Measurements from ENCODE around the gene KIF13A. TPM values are rescaled to one million over a fixed set of nuclear protein-coding genes. Genes with fewer than 3 reads are reported as not detected.
"Not testable (repeated sequence)": the region's sequence is repeated elsewhere in the genome, so short reads cannot be mapped to it uniquely, and the experiment has no call there.

KIF13A gene
- total and polyA plus RNA-seq, 12 donors: 16.7 to 198 (median 97.8) TPM

DNA sequence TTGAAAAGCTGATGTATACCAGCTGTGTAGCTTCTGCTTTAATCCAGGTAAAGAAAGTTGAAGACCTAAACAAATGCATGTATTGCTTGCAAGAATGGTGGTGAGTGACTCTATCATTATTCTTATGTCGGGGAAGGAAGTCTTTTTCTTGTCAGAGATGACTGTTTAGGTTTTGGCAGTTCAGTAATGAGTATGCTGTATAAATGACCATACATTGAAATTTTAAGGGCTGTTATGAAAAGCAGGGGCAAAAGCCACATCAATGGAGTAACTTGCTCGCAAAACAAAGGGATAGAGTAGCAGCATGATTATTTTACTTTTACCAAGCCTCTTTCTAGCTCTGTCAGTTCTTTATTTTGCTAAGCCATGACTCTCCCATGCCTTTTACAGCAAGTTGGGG is 224.8 kb downstream of the KIF13A start:
- intact Hi-C loops (cut with DNase I): loop anchor here in 1 of 10 donors (10.0 kb wide), 1 partner anchor 618 kb away; no protein-coding TSS in a partner anchor
- TF ChIP-seq, protein P1, sequence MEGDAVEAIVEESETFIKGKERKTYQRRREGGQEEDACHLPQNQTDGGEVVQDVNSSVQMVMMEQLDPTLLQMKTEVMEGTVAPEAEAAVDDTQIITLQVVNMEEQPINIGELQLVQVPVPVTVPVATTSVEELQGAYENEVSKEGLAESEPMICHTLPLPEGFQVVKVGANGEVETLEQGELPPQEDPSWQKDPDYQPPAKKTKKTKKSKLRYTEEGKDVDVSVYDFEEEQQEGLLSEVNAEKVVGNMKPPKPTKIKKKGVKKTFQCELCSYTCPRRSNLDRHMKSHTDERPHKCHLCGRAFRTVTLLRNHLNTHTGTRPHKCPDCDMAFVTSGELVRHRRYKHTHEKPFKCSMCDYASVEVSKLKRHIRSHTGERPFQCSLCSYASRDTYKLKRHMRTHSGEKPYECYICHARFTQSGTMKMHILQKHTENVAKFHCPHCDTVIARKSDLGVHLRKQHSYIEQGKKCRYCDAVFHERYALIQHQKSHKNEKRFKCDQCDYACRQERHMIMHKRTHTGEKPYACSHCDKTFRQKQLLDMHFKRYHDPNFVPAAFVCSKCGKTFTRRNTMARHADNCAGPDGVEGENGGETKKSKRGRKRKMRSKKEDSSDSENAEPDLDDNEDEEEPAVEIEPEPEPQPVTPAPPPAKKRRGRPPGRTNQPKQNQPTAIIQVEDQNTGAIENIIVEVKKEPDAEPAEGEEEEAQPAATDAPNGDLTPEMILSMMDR (IDR thresholded peaks at IDR 0.05): no peak
- no peaks in the 10 kb centered on the region for H3K9me3 ChIP-seq
- no peak overlapping the region for H3K4me3 ChIP-seq
- DNase-seq: no peak
- no peaks in the 10 kb centered on the region for H3K27me3 ChIP-seq
- whole genome bisulfite sequencing, 2 donors: 93 to 94% methylated on average over 2 of the region's 2 CpGs
- H3K4me1 ChIP-seq: no peaks in the 10 kb centered on the region
- H3K36me3 ChIP-seq: peaks cover 0 to 98% (median 41%) of the 10 kb centered on the region in 9 donors
- no peak overlapping the region for H3K27ac ChIP-seq
- ATAC-seq: no peak

DNA sequence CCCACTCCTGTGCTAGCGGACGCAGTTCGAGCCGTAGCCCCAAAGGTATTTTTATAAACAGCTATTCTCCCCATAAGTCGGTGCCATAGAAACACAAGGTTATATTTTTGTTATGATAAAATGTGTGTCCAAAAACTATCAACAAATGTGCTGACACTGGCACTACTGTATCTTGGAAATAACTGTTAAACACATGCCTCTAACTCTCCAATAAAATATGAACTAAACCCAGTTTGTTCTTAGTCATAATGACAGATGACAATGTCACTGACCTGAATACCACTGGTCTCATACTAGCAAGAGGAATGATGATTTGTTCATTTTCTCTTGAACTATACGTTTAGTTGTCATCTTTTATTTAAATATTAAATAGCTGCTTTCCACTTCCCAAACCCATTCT is 229.3 kb downstream of the KIF13A start:
- Histone ChIP-seq H3K4me3 (no peak overlapping the region), H3K9me3 (no peaks in the 10 kb centered on the region), H3K4me1 (no peaks in the 10 kb centered on the region), H3K27ac (no peak overlapping the region), H3K36me3 (peaks cover 0 to 54% (median 13%) of the 10 kb centered on the region in 9 donors), H3K27me3 (no peaks in the 10 kb centered on the region)
- ATAC-seq (no peak), DNase-seq (no peak)
- TF ChIP-seq, protein P1 (IDR thresholded peaks at IDR 0.05): no peak
- WGBS, 2 donors: 73 to 76% methylated on average over 6 of the region's 6 CpGs
- intact Hi-C loops (cut with DNase I): no loop called here

GRCh38 chr6:17754254-17754653 is 233.2 kb downstream of the KIF13A start:
- H3K4me1 ChIP-seq: no peaks in the 10 kb centered on the region
- TF ChIP-seq, protein P1 (IDR thresholded peaks at IDR 0.05): no peak
- H3K36me3 ChIP-seq: peaks cover 0 to 15% (median 0%) of the 10 kb centered on the region in 9 donors
- no peak overlapping the region for H3K4me3 ChIP-seq
- 83 to 87% methylated on average over 3 of the region's 3 CpGs for WGBS, 2 donors
- H3K9me3 ChIP-seq: no peaks in the 10 kb centered on the region
- no peaks in the 10 kb centered on the region for H3K27me3 ChIP-seq
- DNase-seq (no peak), ATAC-seq (no peak)
- intact Hi-C loops (cut with DNase I): loop anchor here in 1 of 10 donors (5.0 kb wide), 1 partner anchor 322 kb away; no protein-coding TSS in a partner anchor
- H3K27ac ChIP-seq: no peak overlapping the region

DNA sequence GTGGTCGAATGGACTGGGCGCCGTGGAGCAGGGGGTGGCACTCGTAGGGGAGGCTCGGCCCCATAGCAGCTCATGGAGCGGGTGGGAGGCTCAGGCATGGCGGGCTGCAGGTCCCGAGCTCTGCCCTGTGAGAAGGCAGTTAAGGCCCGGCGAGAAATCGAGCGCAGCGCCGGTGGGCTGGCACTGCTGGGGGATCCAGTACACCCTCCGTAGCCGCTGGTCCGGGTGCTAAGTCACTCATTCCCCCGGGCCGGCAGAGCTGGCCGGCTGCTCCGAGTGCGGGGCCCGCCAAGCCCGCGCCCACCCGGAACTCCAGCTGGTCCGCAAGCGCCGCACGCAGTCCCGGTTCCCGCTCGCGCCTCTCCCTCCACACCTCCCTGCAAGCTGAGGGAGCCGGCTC is 242.1 kb downstream of the KIF13A start:
- intact Hi-C loops (cut with DNase I); H3K36me3 ChIP-seq; ATAC-seq; H3K9me3 ChIP-seq; DNase-seq; H3K4me3 ChIP-seq; H3K27me3 ChIP-seq; H3K27ac ChIP-seq: not testable (repeated sequence)
- H3K4me1 ChIP-seq: peaks cover 0 to 14% (median 0%) of the 10 kb centered on the region in 9 donors
- 96 to 99% methylated on average over 31 to 35 of the region's 35 CpGs for WGBS, 2 donors

DNA sequence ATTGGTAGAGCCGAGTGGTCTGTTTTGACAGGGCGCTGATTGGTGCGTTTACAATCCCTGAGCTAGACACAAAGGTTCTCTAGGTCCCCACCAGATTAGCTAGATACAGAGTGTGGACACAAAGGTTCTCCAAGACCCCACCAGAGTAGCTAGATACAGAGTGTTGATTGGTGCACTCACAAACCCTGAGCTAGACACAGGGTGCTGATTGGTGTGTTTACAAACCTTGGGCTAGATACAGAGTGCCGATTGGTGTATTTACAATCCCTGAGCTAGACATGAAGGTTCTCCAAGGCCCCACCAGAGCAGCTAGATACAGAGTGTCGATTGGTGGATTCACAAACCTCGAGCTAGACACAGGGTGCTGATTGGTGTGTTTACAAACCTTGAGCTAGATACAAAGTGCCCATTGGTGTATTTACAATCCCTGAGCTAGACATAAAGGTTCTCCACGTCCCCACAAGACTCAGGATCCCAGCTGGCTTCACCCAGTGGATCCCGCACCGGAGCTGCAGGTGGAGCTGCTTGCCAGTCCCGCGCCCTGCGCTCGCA is 242.6 kb downstream of the KIF13A start:
- WGBS, 2 donors: 84 to 86% methylated on average over 12 to 13 of the region's 13 CpGs

More for the DNA sequence above, 242.6 kb downstream of the KIF13A start:
- H3K27ac ChIP-seq; intact Hi-C loops (cut with DNase I); H3K9me3 ChIP-seq; H3K4me3 ChIP-seq; DNase-seq; H3K36me3 ChIP-seq; H3K27me3 ChIP-seq; ATAC-seq: not testable (repeated sequence)
- peaks cover 0 to 14% (median 0%) of the 10 kb centered on the region in 9 donors for H3K4me1 ChIP-seq
